Ishikawa (cell line): Measurements from ENCODE around the gene PTPN6.

Experiments used
- CREB1 ChIP-seq: IDR thresholded peaks from 2 replicates; pipeline ENCODE4 v1.6.1; 2012; ENCODE audit warnings: low read depth
- EP300 ChIP-seq: IDR thresholded peaks from 2 replicates; pipeline ENCODE4 v1.6.1; 2012; ENCODE audit warnings: borderline replicate concordance
- FOXM1 ChIP-seq: IDR thresholded peaks from 2 replicates; pipeline ENCODE4 v1.6.1; 2012; ENCODE audit warnings: low read depth, borderline replicate concordance
- MAX ChIP-seq: IDR thresholded peaks from 2 replicates; pipeline ENCODE4 v1.6.1; 2012
- RAD21 ChIP-seq: IDR thresholded peaks from 2 replicates; pipeline ENCODE4 v1.6.1; 2012; ENCODE audit warnings: low read depth
- REST ChIP-seq: IDR thresholded peaks from 2 replicates; pipeline ENCODE4 v1.6.1; 2012; ENCODE audit warnings: low read depth, mild to moderate bottlenecking
- TAF1 ChIP-seq: IDR thresholded peaks from 2 replicates; pipeline ENCODE4 v1.6.1; 2012; ENCODE audit warnings: low read depth, mild to moderate bottlenecking
- TEAD4 ChIP-seq: IDR thresholded peaks from 2 replicates; pipeline ENCODE4 v1.6.1; 2012
- USF1 ChIP-seq: IDR thresholded peaks from 2 replicates; pipeline ENCODE4 v1.6.1; 2012

GRCh38 chr12:6963016-6963731 lies 12.0 kb downstream of the PTPN6 start:
- no peak for TF ChIP-seq FOXM1
- no peak for TF ChIP-seq CREB1
- peak; percentile 16; the same call in 1 of the 2 replicates for TF ChIP-seq TEAD4
- peak; percentile 35; the same call in 1 of the 2 replicates for TF ChIP-seq EP300
- TF ChIP-seq USF1, result peak; percentile 43
- TF ChIP-seq RAD21, result no peak
- TF ChIP-seq REST, result 0 out of 2 replicates have a peak, but pooled peaks have one; percentile 8
- TF ChIP-seq MAX, result peak; percentile 67
- TF ChIP-seq TAF1, result peak; percentile 97
